GM18505 (cell line): ENCODE data around the gene RPL37.

Source experiments
- ATAC-seq: cut with Tn5 transposase; IDR thresholded peaks from one replicate; pipeline ENCODE4 v1.9.1; 2021; ENCODE audit not compliant: unreplicated experiment
- POLR2A ChIP-seq: IDR thresholded peaks from 4 replicates; pipeline ENCODE4 v1.6.1; 2011; ENCODE audit warnings: borderline replicate concordance; ENCODE audit not compliant: insufficient read depth, insufficient read length; ENCODE audit errors: extremely low read depth

RPL37 gene

DNA sequence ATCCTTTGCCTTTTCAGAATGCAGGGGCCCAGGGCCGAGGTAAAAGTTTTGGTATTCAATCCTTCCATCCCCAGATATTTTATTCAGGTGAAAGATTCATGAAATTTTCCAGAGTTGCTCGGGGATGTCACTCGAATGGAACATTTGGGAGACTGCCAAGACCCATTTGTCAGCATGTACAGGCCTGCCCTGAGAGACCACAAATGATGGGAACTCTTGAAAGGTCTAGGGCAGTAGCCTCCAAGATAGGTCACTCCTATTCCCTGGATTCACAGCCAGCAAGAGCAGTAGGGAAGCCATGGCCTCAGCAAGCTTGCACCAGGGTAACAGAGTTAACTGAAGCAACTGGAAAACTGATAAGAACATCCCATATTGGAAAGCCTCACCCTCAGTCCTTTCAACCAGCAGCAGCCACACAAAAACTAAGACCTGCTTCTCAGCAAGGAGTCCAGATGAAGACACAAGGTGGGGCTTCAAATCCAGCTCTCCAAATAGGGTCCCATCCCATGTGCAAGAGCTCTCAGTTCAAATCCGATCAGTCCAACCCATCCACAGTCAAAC lies 18.7 kb upstream of the RPL37 start:
- ATAC-seq: no peak
- no peak for TF ChIP-seq POLR2A

GRCh38 chr5:40847525-40847924 lies 12.5 kb upstream of the RPL37 start:
- no peak for TF ChIP-seq POLR2A
- ATAC-seq: no peak

DNA sequence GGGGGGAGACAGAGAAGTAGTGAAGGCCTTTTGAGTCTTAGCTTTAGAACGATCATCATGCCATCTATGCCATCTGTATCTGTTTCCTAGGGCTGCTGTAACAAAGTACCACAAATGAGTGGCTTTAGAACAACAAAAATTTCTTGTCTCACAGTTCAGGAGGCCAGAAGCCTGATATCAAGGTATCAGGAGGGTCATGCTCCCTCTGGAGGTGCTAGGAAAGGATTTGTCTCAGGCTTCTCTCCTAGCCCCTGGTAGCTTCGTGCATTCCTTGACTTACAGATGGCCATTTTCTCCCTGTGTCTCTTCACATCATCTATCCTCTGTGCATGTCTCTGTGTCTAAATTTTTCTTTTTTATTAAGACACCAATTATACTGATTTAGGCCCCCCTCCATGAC lies 11.3 kb upstream of the RPL37 start:
- no peak for TF ChIP-seq POLR2A
- ATAC-seq: no peak

GRCh38 chr5:40844565-40844964 lies 9.5 kb upstream of the RPL37 start:
- ATAC-seq: no peak
- TF ChIP-seq POLR2A: no peak

GRCh38 chr5:40842351-40842750 lies 7.3 kb upstream of the RPL37 start:
- ATAC-seq: no peak
- TF ChIP-seq POLR2A: no peak

DNA sequence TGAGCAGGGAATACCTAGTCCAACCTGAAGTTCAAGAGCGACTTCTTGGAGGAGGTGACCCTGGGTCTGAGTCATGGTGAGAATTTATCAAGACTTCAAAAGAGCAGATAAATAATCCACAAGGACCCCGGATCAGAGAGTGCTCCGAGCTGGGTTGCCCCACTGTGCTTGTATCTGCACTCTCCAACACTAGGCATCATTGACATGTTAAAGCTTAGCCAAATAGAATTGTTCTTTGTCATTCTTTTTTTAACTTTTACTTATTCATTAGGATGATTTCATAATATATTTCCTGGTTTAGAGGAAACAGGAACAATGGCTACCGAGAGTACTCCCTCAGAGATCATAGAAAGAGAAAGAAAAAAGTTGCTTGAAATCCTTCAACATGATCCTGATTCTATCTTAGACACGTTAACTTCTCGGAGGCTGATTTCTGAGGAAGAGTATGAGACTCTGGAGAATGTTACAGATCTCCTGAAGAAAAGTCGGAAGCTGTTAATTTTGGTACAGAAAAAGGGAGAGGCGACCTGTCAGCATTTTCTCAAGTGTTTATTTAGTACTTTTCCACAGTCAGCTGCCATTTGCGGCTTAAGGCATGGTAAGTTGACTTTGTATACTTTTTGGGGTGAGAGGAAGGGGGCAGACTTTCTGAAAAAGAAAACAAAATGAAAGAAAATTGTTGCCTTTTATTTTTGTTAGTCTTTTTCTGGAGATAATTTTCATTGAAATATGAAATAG lies 6.2 kb upstream of the RPL37 start, which contains the start of gene CARD6:
CARD6 (plus strand) TSS at position 300 of the 738 bp plus-strand sequence; CDS start at position 316, 16 bp downstream.
- peak; percentile 22 for TF ChIP-seq POLR2A
- peak; percentile 52 for ATAC-seq

DNA sequence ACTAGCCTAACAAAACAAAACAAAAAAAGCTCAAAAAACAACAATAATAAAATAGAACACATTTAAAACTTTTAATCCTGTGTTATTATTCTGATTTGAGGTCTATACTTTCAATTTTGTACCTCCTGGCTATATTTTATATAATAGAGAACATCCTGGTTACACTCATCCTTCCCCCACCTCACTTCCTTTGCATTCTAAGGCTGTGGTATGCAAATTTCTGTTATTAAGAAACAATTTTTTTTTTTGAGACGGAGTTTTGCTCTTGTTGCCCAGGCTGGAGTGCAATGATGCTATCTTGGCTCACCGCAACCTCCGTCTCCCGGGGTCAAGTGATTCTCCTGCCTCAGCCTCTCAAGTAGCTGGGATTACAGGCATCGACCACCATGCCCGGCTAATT lies 3.1 kb upstream of the RPL37 start:
- ATAC-seq: no peak
- no peak for TF ChIP-seq POLR2A

GRCh38 chr5:40834391-40834848 lies 602 bp downstream of the RPL37 start:
- TF ChIP-seq POLR2A: no peak
- no peak for ATAC-seq

DNA sequence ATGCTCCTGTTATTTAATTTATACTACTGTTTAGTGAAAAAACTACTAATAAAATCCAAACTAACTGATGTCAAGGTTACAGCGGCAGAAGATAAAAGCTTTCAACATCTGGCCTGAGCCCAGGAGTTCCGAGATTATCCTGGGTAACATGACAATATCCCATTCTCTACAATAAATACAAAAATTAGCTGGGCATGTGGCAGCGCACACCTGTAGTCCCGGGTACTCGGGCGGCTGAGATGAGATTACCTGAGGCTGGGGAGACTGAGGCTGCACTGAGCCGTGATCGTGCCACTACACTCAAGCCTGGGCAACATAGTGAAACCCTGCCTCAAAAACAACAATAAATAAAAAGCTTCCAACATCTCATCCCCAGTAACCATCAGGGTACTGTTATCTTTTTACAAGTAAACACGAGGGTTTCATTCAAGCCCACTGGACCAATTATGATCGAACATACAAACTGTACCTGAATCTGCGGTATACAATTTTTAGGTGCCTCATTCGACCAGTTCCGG lies 1.3 kb downstream of the RPL37 start:
- ATAC-seq: no peak
- TF ChIP-seq POLR2A: peak; percentile 16

- ATAC-seq: no peak
- TF ChIP-seq POLR2A: no peak
Observed at GRCh38 chr5:40832345-40832744, 2.7 kb downstream of the RPL37 start.

GRCh38 chr5:40831346-40832210 lies 3.4 kb downstream of the RPL37 start:
- no peak for TF ChIP-seq POLR2A
- no peak for ATAC-seq

DNA sequence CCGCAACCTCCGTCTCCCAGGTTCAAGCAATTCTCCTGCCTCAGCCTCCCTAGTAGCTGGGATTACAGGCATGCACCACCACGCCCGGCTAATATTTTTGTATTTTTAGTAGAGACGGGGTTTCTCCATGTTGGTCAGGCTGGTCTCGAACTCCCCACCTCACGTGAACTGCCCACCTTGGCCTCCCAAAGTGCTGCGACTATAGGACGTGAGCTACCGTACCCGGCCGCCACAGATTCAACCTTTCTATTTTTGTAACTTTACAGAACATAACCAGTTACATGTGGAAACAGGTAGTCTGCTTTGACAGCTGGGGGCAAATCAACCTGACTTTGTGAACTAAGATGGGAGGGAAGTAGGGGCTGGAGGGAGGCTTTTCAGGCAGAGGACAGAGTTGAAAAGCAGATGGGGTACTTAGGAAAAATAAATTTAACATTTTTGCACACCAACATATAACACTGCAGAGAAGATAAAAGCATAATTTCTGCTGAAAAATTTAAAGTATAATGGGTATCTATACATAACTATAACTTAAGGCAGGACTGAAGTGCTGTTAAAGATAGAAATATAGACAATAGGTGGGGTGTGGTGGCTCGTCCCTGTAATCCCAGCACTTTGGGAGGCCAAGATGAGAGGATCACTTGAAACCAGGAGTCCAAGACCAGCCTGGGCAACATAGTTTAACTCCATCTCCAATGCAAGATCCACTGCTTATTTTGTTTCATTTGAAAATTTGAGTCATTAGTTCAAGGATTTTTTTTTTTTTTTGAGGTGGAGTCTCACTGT lies 5.1 kb downstream of the RPL37 start:
- no peak for TF ChIP-seq POLR2A
- no peak for ATAC-seq
